ENCODE measurements around the gene NCOR2. TPM values are rescaled to one million over a fixed set of nuclear protein-coding genes. Genes with fewer than 3 reads are reported as not detected.

Gene NCOR2
- total RNA-seq, 3 donors from 2014 or later (not counting 1 experiment from before 2014, with no cell fraction given), result 109 to 126 (median 125) TPM

DNA sequence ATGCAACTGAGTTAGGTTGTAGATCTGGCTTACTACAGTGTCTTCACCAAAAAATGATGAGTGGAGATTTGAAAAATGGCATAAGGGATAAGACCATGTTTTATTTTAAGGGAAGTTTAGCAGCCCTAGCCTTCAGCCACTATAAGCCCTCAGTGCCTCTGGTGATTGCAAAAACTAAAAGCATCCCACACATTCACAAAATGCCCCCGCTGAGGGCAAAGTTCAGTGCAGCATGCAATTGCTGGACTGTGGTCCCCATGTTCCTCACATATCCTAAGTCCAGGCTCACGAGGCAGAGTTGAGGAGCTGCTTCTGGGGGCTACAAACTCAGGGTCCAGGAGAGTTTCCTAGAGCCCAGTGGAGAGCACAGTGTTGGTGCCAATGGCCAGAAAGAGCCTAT is 29.6 kb upstream of the NCOR2 start:
- peaks cover 10 to 25% of the 10 kb centered on the region in 2 donors for H3K27me3 Mint-ChIP-seq (ENCODE audit: low read depth in 2 of 2)
- no peak overlapping the region for H3K4me3 Mint-ChIP-seq
- H3K36me3 Mint-ChIP-seq, result no peaks in the 10 kb centered on the region

DNA sequence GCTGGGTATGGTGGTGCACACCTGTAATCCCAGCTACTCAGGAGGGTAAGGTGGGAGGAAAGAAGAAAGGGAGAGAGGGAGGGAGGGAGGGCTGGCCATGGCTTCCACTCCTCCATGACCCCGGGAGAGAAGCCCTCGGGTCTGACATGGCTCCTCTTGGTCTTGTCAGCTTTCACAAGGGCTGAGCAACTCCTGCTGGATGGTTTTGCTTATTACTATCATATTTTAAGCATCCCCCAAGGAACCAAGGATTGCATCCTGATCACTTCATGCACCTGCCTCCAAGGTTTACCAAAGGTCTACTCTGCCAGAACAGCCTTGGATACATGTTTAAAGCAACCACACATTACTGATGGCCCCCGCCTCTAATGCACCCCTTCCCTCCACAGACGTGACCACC is 28.0 kb upstream of the NCOR2 start:
- intact Hi-C loops (cut with micrococcal nuclease), result no loop called here
- Histone ChIP-seq H3K4me3 (ENCODE audit: low read length) (no peak overlapping the region), H3K9me3 (ENCODE audit: control insufficient read depth, insufficient read depth, low read length) (no peaks in the 10 kb centered on the region), H3K36me3 (ENCODE audit: control insufficient read depth, insufficient read depth, low read length) (no peaks in the 10 kb centered on the region), H3K4me1 (ENCODE audit: control insufficient read depth, insufficient read depth, low read length) (peaks cover 21% of the 10 kb centered on the region), H3K27me3 (ENCODE audit: control insufficient read depth, insufficient read depth, low read length) (no peaks in the 10 kb centered on the region), H3K27ac (ENCODE audit: low read length) (no peak overlapping the region)
- Mint-ChIP-seq H3K4me1 (peaks cover 0 to 16% of the 10 kb centered on the region in 2 donors), H3K9me3 (no peaks in the 10 kb centered on the region), H3K27ac (no peak overlapping the region), H3K36me3 (no peaks in the 10 kb centered on the region), H3K4me3 (no peak overlapping the region), H3K27me3 (ENCODE audit: low read depth in 2 of 2) (peaks cover 23 to 34% of the 10 kb centered on the region in 2 donors)
- TF ChIP-seq, protein P1, sequence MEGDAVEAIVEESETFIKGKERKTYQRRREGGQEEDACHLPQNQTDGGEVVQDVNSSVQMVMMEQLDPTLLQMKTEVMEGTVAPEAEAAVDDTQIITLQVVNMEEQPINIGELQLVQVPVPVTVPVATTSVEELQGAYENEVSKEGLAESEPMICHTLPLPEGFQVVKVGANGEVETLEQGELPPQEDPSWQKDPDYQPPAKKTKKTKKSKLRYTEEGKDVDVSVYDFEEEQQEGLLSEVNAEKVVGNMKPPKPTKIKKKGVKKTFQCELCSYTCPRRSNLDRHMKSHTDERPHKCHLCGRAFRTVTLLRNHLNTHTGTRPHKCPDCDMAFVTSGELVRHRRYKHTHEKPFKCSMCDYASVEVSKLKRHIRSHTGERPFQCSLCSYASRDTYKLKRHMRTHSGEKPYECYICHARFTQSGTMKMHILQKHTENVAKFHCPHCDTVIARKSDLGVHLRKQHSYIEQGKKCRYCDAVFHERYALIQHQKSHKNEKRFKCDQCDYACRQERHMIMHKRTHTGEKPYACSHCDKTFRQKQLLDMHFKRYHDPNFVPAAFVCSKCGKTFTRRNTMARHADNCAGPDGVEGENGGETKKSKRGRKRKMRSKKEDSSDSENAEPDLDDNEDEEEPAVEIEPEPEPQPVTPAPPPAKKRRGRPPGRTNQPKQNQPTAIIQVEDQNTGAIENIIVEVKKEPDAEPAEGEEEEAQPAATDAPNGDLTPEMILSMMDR (IDR thresholded peaks at IDR 0.05), result no peak
- DNase-seq (no peak), ATAC-seq (no peak)
- 89% methylated on average over 4 of the region's 4 CpGs for WGBS (ENCODE audit: insufficient coverage)

More for the DNA sequence above, 29.6 kb upstream of the NCOR2 start:
- intact Hi-C loops (cut with micrococcal nuclease), result no loop called here
- 97% methylated on average over 2 of the region's 2 CpGs for WGBS (ENCODE audit: insufficient coverage)
- Histone ChIP-seq H3K4me3 (ENCODE audit: low read length) (no peak overlapping the region), H3K4me1 (ENCODE audit: control insufficient read depth, insufficient read depth, low read length) (peaks cover 15% of the 10 kb centered on the region), H3K36me3 (ENCODE audit: control insufficient read depth, insufficient read depth, low read length) (no peaks in the 10 kb centered on the region), H3K27me3 (ENCODE audit: control insufficient read depth, insufficient read depth, low read length) (no peaks in the 10 kb centered on the region), H3K9me3 (ENCODE audit: control insufficient read depth, insufficient read depth, low read length) (no peaks in the 10 kb centered on the region), H3K27ac (ENCODE audit: low read length) (no peak overlapping the region)
- H3K27ac Mint-ChIP-seq, result no peak overlapping the region
- ATAC-seq (no peak), DNase-seq (no peak)
- H3K4me1 Mint-ChIP-seq, result peaks cover 0 to 16% of the 10 kb centered on the region in 2 donors
- no peaks in the 10 kb centered on the region for H3K9me3 Mint-ChIP-seq
- TF ChIP-seq, protein P1 (IDR thresholded peaks at IDR 0.05), result no peak

DNA sequence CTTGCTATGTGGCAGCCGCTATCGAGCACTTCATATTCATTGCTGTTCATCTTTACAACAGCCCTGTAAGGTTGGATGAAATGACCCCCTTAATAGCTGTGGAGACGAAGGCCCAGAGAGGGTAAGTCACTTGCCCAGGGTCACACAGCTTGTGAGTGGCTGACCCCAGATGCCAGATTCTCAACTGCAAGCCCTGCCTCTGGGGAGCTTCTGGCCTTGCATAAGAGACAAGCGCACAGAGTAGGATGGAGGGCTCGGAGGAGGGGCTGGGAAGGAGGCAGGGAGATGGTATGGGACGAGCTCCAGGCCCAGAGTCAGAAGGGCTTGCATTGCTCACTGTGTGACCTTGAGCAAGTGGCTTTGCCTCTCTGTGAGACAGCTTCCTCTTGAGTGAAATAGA is 27.4 kb upstream of the NCOR2 start:
- no peak for DNase-seq

More for the DNA sequence above, 27.4 kb upstream of the NCOR2 start:
- H3K36me3 Mint-ChIP-seq, result no peaks in the 10 kb centered on the region
- Histone ChIP-seq H3K27ac (ENCODE audit: low read length) (no peak overlapping the region), H3K4me3 (ENCODE audit: low read length) (no peak overlapping the region), H3K36me3 (ENCODE audit: control insufficient read depth, insufficient read depth, low read length) (no peaks in the 10 kb centered on the region), H3K27me3 (ENCODE audit: control insufficient read depth, insufficient read depth, low read length) (no peaks in the 10 kb centered on the region), H3K4me1 (ENCODE audit: control insufficient read depth, insufficient read depth, low read length) (peaks cover 21% of the 10 kb centered on the region), H3K9me3 (ENCODE audit: control insufficient read depth, insufficient read depth, low read length) (no peaks in the 10 kb centered on the region)
- intact Hi-C loops (cut with micrococcal nuclease), result no loop called here
- H3K4me3 Mint-ChIP-seq, result no peak overlapping the region
- TF ChIP-seq, protein P1 (IDR thresholded peaks at IDR 0.05), result no peak
- no peak for ATAC-seq
- H3K27me3 Mint-ChIP-seq (ENCODE audit: low read depth in 2 of 2), result peaks cover 29 to 36% of the 10 kb centered on the region in 2 donors
- H3K27ac Mint-ChIP-seq, result no peak overlapping the region
- peaks cover 0 to 16% of the 10 kb centered on the region in 2 donors for H3K4me1 Mint-ChIP-seq
- WGBS (ENCODE audit: insufficient coverage), result 92% methylated on average over 6 of the region's 6 CpGs
- H3K9me3 Mint-ChIP-seq, result no peaks in the 10 kb centered on the region
